GM19438 (cell line): ENCODE results near the gene ADAMTSL1.

Source experiments
- ATAC-seq: cut with Tn5 transposase; IDR thresholded peaks from one replicate; pipeline ENCODE4 v1.9.1; 2021; ENCODE audit warnings: low read depth; ENCODE audit not compliant: unreplicated experiment

The ADAMTSL1 gene

GRCh38 chr9:18499980-18500379 is 26.0 kb downstream of the ADAMTSL1 start:
- ATAC-seq = no peak

GRCh38 chr9:18500451-18500850 is 26.5 kb downstream of the ADAMTSL1 start:
- no peak for ATAC-seq

DNA sequence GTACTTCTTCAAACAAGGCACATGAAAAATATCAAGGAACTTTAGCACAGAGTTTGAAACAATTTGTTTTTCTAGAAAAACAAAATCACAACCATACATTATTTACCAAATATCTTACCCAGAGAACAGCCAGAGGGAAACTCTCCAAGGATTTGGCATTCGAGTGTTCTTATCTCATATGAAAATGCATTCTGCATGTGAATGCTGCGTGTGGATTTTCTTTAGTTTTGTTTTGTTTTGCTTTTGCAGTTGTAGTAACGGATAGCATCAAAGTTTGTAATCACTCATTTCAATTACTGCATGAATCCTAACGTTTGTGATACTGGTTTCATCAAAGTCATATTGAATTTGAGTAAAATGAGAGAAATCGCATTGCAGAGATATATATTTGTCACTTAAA is 28.0 kb downstream of the ADAMTSL1 start:
- no peak for ATAC-seq

DNA sequence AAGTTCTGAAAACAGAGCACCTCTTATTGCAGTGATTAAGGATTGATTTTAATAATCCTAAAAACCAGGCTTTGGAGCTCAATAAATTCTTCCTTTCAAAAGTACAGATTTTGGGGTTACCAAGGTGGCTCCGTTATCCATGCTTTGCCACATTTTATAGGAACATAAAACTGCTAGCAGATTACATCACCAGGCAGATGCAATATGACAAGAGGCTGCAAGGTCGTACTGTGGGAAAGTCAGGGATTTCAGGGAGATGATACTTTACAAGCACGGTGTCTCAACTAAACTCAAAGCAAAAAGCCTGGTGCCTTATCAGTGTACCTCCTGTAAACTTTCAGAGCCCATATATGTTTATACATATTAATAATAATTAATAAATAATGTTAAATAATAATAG is 28.6 kb downstream of the ADAMTSL1 start:
- no peak for ATAC-seq

- no peak for ATAC-seq
These were observed 30.8 kb downstream of the ADAMTSL1 start for GRCh38 chr9:18504707-18505106.

DNA sequence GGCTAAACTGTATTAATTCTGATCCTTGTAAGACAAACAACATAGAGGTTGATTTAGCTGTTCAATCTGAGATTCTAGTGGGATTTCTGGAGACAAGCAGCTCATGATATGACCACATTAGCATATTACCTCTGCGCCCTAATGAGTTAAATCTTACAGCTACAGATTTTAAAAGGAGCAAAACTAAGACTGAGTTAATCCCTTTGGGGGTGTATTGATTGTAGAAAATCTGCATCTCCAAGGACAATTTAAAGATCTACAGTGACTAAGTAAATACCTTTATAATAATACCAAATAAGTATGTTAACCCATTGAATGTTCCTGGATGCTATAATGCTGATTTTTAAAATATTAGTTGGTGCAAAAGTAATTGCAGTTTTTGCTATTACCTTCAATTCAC is 33.2 kb downstream of the ADAMTSL1 start:
- ATAC-seq = no peak

DNA sequence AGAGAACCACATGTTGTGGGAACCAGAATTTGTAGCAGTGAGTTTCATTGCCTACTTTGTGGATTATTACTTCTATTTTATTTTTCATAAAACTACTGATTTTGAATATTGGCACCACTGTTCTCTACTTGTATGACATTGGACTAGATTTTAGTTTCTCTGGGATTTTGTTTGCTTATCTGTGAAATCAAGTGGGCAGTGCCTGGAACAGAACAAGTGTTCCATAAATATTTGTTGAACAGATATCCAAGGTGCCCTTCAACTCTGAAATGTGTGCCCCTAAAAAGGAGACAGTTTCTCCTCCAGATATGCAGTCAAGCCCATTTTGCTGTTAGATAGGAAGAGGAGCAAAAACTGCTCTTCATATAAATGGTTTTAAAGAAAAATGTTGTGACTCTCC is 42.6 kb downstream of the ADAMTSL1 start:
- ATAC-seq = no peak

- ATAC-seq = no peak
These were observed 43.0 kb downstream of the ADAMTSL1 start for GRCh38 chr9:18516965-18517364.

DNA sequence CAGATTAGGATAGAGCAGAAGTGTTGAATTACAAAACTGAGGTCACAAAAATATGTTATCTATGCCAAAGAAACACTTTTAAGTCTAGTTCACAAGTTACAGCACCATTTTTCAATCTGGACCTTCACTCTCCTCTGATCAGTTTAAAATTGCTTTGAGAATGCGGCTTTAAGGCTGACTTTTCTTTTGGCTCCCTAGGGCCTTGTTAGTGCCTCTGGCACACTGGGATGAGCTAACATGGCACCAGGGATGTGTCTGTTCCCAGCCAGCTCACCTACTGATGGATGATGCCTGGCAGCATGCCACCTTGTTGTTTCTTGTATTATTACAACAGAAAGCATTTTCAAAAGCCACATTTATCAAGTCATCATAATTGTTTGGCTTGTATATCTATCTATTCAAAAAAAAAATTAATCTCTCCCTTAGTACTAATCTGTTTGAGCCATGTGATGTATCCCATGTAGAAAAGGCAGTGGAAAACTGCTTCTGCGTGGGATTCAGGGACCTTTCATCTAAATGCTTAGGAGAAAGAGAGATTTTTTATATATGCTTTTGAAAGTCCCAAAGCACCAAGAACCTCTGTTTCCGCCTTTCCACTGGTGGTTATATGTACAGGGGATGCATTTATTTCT is 46.6 kb downstream of the ADAMTSL1 start:
- ATAC-seq = no peak

GRCh38 chr9:18526685-18527084 is 52.7 kb downstream of the ADAMTSL1 start:
- no peak for ATAC-seq

DNA sequence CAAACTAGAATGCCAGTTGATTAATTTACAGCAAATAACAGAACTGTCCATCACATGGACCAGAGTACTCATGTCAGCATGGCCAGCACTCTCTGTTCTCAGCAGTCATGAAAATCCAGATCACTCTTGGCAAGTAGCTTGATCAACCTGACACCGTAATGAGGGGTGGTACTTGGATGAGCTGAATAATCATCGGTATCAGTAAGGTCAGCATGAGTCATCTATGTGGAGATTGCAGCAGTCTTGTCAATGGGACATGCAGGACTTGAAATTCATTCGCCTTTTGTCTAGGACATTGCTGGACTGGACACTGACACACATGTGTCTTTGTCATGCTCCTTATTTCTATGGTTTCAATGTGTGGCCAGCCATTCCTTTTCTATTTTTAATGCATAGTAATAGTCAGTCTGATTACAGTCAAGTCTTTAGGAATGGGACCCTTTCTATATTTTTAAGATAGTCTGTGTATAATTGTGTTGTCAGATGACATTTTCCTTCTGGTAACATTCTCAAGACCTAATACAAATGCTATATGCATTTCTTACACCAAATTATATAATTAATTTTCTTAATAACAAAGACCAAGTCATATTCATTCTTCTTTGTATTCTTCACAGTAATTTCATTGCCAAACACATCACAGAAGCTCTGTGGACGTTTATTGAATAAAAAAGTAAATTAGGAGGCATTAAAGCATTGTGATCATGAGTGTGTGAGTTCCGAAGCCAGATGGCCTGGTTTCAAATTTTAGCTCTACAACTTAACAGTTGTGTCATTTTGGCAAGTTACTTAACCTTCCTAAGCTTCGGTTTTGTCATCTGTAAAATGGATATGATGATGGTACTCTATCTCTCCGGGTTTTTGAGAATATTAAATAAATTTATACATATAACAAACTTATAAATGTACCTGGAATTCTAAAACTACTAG is 57.4 kb downstream of the ADAMTSL1 start:
- ATAC-seq = no peak

- no peak for ATAC-seq
These were observed 60.7 kb downstream of the ADAMTSL1 start for GRCh38 chr9:18534611-18535010.

DNA sequence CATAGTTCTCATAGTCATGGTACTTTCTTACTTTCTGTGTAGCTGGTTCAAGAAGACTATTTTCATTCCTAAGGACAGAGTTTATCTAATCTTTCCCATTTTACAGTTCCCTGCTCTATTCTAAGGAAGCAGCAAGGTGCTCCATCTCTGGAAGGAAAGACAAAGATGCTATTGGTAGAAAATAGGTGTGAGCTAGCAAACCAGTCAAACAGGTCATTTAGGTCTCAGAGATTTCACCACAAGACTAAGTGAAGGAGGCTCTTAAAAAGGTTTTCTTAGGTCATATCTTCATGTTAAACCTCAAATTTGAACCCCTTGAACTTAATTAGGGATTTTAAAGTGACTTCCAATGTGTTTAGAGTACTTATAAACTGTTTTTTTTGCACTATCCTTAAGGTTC is 62.6 kb downstream of the ADAMTSL1 start:
- ATAC-seq = no peak

DNA sequence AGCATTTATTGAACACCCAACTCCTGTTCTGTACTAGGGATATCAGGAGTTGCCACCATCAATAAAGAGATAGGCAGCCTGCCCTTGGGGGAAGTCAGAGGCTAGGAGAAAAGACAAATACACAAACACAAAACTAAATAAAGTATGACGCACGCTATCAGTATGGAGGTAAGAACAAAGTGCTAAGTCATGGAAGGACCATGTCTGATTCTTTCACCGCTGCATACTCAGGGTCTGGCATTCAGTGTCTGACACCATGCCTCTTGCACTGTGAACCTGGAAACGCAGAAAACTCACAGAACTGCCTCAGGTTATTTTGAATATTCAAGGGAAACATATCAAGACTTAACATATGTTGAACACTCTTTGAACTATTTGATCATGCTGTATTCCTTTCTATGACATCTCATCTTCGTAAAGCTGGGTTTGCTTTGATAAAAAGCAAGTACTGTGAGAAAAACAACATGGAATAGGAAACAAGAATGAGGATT is 65.3 kb downstream of the ADAMTSL1 start:
- no peak for ATAC-seq

DNA sequence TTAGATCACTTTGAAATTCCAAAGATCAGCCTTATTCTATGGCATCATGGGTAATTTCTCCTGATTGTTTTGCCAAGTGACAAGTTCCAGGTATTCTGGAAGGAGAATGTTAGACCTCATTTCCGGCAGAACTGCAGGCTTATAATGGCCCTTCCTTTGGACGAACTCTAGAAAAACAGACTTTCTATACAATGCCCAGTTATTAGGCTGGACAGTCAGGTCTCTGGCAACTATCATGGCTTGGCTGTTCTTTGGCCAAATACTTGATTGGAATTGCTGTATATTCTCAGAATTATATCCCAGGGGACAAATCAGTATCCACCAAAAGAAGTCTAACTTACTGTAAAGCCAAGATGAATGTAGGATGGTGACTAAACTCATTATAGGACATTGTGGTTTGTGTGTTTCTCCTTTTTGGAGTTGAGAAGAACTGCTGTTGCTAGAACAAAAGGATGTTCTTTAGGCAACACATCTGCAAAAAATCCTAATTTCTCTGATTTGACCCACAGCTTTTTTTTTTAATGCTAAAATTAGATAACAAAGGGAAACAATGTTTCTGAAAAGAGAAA is 69.0 kb downstream of the ADAMTSL1 start:
- no peak for ATAC-seq

DNA sequence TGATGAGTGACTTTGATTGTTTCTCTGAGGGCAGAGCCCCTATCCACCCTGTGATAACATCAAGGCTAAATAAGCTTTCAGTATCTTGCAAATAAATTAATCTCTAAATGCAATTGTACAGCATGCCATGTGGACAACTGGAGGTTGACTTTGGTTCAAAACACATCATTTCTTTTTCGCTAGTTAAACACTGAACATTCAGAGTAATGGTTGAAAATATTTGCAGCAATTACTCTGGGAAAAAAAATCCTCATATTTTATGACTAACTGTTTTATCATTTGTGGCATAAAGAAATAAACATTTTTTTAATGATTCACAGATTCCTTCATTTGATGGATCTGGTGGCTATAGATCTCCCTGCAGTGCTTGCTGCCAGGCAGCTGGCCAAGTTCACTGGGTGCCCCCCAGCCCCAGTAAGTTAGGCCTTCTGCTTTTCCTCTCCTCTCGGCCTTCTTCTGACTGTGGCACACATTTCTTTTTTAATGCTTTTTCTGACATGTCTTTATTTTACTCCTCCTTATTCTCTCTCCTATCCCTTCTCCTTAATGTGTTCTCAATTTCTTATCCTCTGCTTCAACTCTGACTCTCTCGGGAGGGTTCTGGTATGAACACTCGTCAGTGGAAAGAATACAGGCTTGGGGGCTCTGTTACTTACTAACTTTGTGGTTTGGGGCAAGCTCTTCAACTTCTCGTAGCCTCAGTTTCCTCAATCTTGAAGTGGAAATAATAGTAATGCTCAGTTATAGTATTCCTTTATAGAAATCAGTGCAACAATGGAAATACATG is 69.6 kb downstream of the ADAMTSL1 start:
- no peak for ATAC-seq

DNA sequence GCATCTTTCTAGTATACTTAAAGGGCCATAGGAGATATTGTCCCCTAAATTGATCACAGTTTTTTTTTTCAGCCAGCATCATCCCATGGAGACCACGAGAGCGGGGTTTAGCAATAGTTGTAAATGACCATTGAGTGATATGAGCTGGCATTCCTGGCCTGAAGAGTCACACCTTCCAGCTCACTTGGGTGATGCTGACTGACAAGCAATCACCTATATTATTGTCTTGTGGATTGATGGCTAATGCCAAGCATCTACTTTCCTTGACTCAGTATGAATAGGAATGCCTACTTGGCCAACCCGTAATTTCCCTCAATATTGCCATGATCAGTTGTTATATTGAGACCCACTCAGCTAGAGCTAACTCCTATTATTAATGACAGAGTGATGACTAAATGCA is 70.5 kb downstream of the ADAMTSL1 start:
- ATAC-seq = no peak

GRCh38 chr9:18545636-18546360 is 71.8 kb downstream of the ADAMTSL1 start:
- no peak for ATAC-seq

DNA sequence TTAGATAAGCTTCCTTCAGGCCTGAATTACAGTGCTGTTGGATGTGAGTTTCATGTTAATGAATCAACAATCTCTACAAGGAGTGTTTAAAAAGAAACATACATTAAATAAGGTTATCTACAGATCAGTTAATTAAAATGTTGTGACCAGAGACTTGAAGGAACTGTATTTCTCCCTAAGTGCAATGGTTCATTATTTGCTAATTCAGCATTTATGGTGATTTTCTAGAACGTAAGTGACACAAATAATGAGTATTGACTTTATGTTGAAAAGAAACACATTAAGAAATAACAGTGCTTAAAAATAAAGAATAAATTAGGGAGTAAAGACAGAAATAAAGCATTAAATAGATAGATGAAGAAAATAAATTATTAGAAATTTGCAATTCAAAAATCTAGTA is 74.5 kb downstream of the ADAMTSL1 start:
- no peak for ATAC-seq

- no peak for ATAC-seq
These were observed 75.8 kb downstream of the ADAMTSL1 start for GRCh38 chr9:18549772-18550171.
